IPS-18a (cell line): ENCODE measurements around the gene ZAR1L.

ENCODE experiments used
- H3K27ac ChIP-seq: one replicate; pipeline ENCODE4 v1.5.1; 2013; ENCODE audit warnings: low read length
- H3K27me3 ChIP-seq: one replicate; pipeline ENCODE4 v1.6.1; 2013; ENCODE audit warnings: mild to moderate bottlenecking, low read length; ENCODE audit not compliant: control insufficient read depth, insufficient read depth
- H3K36me3 ChIP-seq: one replicate; pipeline ENCODE4 v1.6.1; 2013; ENCODE audit warnings: low read depth, low read length; ENCODE audit not compliant: control insufficient read depth
- H3K4me1 ChIP-seq: one replicate; pipeline ENCODE4 v1.6.1; 2013; ENCODE audit warnings: low read depth, low read length; ENCODE audit not compliant: control insufficient read depth
- H3K4me3 ChIP-seq: one replicate; pipeline ENCODE4 v1.5.1; 2013; ENCODE audit warnings: low read length
- H3K9ac ChIP-seq: one replicate; pipeline ENCODE4 v1.6.1; 2013; ENCODE audit warnings: mild to moderate bottlenecking, low read length, moderate library complexity
- H3K9me3 ChIP-seq: one replicate; pipeline ENCODE4 v1.6.1; 2013; ENCODE audit warnings: low read depth, low read length; ENCODE audit not compliant: control insufficient read depth

The ZAR1L gene

GRCh38 chr13:32254416-32254815, 60.7 kb downstream of the ZAR1L start:
- Histone ChIP-seq H3K27ac (no peak overlapping the region), H3K4me3 (no peak overlapping the region), H3K9me3 (no peaks in the 10 kb centered on the region), H3K27me3 (no peaks in the 10 kb centered on the region), H3K36me3 (no peaks in the 10 kb centered on the region), H3K4me1 (no peaks in the 10 kb centered on the region), H3K9ac (no peak overlapping the region)

DNA sequence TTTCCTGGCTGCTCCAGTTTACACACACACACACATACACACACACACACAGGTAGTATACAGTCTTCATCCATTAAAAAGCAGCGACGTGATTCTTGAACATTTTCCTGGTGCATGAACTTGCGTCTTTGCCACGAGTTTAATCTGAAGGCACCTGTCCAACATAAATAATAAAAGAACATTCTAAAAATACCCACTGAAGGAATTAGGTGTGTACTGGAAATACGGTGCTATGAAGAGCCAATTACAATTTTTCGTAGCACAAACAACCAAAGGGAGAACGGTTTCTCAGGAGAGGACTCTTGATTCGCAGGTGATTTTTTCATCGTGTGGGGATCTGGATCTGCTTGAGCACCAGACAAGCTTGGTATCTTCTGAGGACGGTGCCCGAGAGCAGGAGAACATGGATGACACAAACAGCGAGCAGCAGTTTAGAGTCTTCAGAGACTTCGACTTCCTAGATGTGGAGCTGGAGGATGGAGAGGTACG, 61.2 kb downstream of the ZAR1L start:
- Histone ChIP-seq H3K27ac (no peak overlapping the region), H3K4me1 (no peaks in the 10 kb centered on the region), H3K4me3 (no peak overlapping the region), H3K36me3 (no peaks in the 10 kb centered on the region), H3K27me3 (no peaks in the 10 kb centered on the region), H3K9ac (no peak overlapping the region), H3K9me3 (no peaks in the 10 kb centered on the region)
